Stimulated activated CD8-positive, alpha-beta memory T cell treated with anti-CD3 and anti-CD28 coated beads, Interleukin-12 subunit alpha, Interleukin-12 subunit beta, amount 100 ng/mL, for 24 hours (primary cell): ENCODE data around the gene PHF11.

ENCODE experiments used
- DNase-seq: peaks from one replicate; pipeline ENCODE4 v3.0.0-alpha.2; 2020; ENCODE audit errors: extremely low read depth

PHF11 gene

GRCh38 chr13:49495783-49496762 is at the start of gene PHF11:
TSS of gene PHF11 (plus strand) at chr13:49495953. CDS start at chr13:49496002, 49 bp downstream.
- peak; percentile 71 for DNase-seq

- DNase-seq, result no peak
These were observed 49.3 kb upstream of the PHF11 start for GRCh38 chr13:49446473-49446872.

GRCh38 chr13:49448753-49449152 is 47.0 kb upstream of the PHF11 start:
- DNase-seq, result no peak

GRCh38 chr13:49450105-49450819 is 45.5 kb upstream of the PHF11 start:
- DNase-seq, result no peak

GRCh38 chr13:49452725-49453457 is 42.9 kb upstream of the PHF11 start:
- no peak for DNase-seq

- DNase-seq, result no peak
These were observed 42.3 kb upstream of the PHF11 start for GRCh38 chr13:49453465-49453864.

GRCh38 chr13:49454388-49455006 is 41.3 kb upstream of the PHF11 start:
- no peak for DNase-seq

GRCh38 chr13:49455007-49455398 is 40.8 kb upstream of the PHF11 start:
- no peak for DNase-seq

- DNase-seq, result no peak
These were observed 39.6 kb upstream of the PHF11 start for GRCh38 chr13:49456156-49456555.

- DNase-seq, result no peak
These were observed 38.5 kb upstream of the PHF11 start for GRCh38 chr13:49457221-49457620.

GRCh38 chr13:49459580-49459979 is 36.2 kb upstream of the PHF11 start:
- DNase-seq, result no peak

- no peak for DNase-seq
These were observed 31.7 kb upstream of the PHF11 start for GRCh38 chr13:49464085-49464484.

GRCh38 chr13:49464621-49465325 is 31.0 kb upstream of the PHF11 start:
- no peak for DNase-seq

GRCh38 chr13:49466292-49466838 is 29.4 kb upstream of the PHF11 start:
- DNase-seq, result no peak

GRCh38 chr13:49472186-49472585 is 23.6 kb upstream of the PHF11 start:
- DNase-seq, result no peak

GRCh38 chr13:49476529-49476928 is 19.2 kb upstream of the PHF11 start:
- no peak for DNase-seq

GRCh38 chr13:49481788-49482187 is 14.0 kb upstream of the PHF11 start:
- DNase-seq, result no peak

- no peak for DNase-seq
These were observed 7.2 kb upstream of the PHF11 start for GRCh38 chr13:49488563-49488962.

- DNase-seq, result no peak
These were observed 1.1 kb upstream of the PHF11 start for GRCh38 chr13:49494645-49495044.

GRCh38 chr13:49496837-49497236 is 1.1 kb downstream of the PHF11 start:
- peak; percentile 21 for DNase-seq

- no peak for DNase-seq
These were observed 1.5 kb downstream of the PHF11 start for GRCh38 chr13:49497272-49497671.
